OCI-LY1 (cell line): ENCODE measurements around the gene ELFN2.

ENCODE experiments used
- CTCF ChIP-seq: fragments of 200-600 bp; sonication (generic), shearing (Covaris generic); IDR thresholded peaks from 2 replicates; pipeline ENCODE4 v1.5.1; 2017; ENCODE audit warnings: mild to moderate bottlenecking, antibody characterized with exemption, low read length, moderate library complexity, mixed read lengths
- EZH2 ChIP-seq: fragments of 200-600 bp; sonication (generic), shearing (Covaris generic); IDR thresholded peaks from 2 replicates; pipeline ENCODE4 v1.8.0; 2017; ENCODE audit warnings: borderline replicate concordance, mixed run types, mild to moderate bottlenecking, antibody characterized with exemption, low read length, moderate library complexity, mixed read lengths

GRCh38 chr22:37378642-37379058 is 48.6 kb downstream of the ELFN2 start:
- no peak for TF ChIP-seq CTCF
- no peak for TF ChIP-seq EZH2
